AG04450 (cell line): Measurements from ENCODE around the gene GOLGA8N. TPM values are rescaled to one million over a fixed set of nuclear protein-coding genes. Genes with fewer than 3 reads are reported as not detected.
"Not testable (repeated sequence)": the region's sequence is repeated elsewhere in the genome, so short reads cannot be mapped to it uniquely, and the experiment has no call there.

Source experiments
- CTCF ChIA-PET: fragments of 300-600, 350-600 bp; formaldehyde crosslinking; extraction: SDS; loops from one replicate; lab custom pipeline; 2022; ENCODE audit warnings: antibody characterized with exemption, inconsistent platforms; lab: Charles Lee
- POLR2A ChIA-PET: fragments of 350-600 bp; formaldehyde crosslinking; extraction: SDS; loops from one replicate; lab custom pipeline; 2021; ENCODE audit warnings: antibody characterized with exemption, inconsistent platforms; lab: Yijun Ruan, JAX
- DNase-seq: peaks from one replicate; pipeline ENCODE4 v3.0.0-alpha.2; 2011; ENCODE audit warnings: low read depth, low spot score
- H3K27ac ChIP-seq: one replicate; pipeline ENCODE4 v1.5.1; 2012; ENCODE audit warnings: low read depth, low read length, control low read depth
- H3K27me3 ChIP-seq: one replicate; pipeline ENCODE4 v1.6.0; 2012; ENCODE audit warnings: low read length; ENCODE audit not compliant: control insufficient read depth, insufficient read depth
- H3K4me3 ChIP-seq: 2 replicates; pipeline ENCODE4 v1.5.1; 2011; ENCODE audit warnings: mild to moderate bottlenecking, low read depth, low read length, control low read depth
- H3K9me3 ChIP-seq: 2 replicates; pipeline ENCODE4 v1.5.1; 2012; ENCODE audit warnings: low read length; ENCODE audit not compliant: control insufficient read depth, insufficient read depth
- polyA minus RNA-seq: library from RNA; depleted of rRNA, polyadenylated mRNA; stranded (reverse); fragments of >200 nt; gene quantifications from 2 replicates; pipeline ENCODE4 v1.2.3, GENCODE V29; 2011; rRNA and poly(A)+ RNA removed
- polyA plus RNA-seq: library from polyadenylated mRNA; depleted of rRNA; stranded (reverse); fragments of >200 nt; gene quantifications from 2 replicates; pipeline ENCODE4 v1.2.3, GENCODE V29; 2011; rRNA removed

GOLGA8N gene
- 3.2 and 3.7 TPM in 2 replicates for polyA plus RNA-seq
- 4.1 and 6.1 TPM in 2 replicates for polyA minus RNA-seq

DNA sequence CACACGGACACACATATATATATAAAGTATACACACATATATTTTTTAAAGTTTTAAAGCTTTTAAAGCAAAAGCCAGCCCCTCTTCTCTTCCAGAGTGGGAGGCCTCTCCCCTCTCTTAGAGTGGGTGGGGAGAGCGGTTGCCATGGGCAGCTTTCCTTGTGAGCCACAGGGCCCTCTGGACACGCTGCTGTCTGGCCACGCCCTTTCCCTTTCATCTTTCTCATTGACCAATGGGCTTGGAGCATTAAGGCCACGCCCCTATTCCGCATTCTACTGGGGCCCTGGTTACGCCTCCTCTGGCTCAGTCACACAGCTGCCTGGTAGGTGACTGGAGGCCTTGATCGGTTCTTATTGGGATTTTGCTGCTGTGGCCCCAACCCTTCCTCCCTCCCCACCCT, at the start of gene GOLGA8N:
Gene GOLGA8N, plus strand, starts transcription at position 306 of the 400 bp plus-strand sequence.
- H3K27ac ChIP-seq, H3K4me3 ChIP-seq, H3K27me3 ChIP-seq, DNase-seq, H3K9me3 ChIP-seq, POLR2A ChIA-PET, CTCF ChIA-PET: not testable (repeated sequence)

- H3K4me3 ChIP-seq, H3K27ac ChIP-seq, POLR2A ChIA-PET: not testable (repeated sequence)
Observed at GRCh38 chr15:32543456-32543855, 49.8 kb upstream of the GOLGA8N start.

DNA sequence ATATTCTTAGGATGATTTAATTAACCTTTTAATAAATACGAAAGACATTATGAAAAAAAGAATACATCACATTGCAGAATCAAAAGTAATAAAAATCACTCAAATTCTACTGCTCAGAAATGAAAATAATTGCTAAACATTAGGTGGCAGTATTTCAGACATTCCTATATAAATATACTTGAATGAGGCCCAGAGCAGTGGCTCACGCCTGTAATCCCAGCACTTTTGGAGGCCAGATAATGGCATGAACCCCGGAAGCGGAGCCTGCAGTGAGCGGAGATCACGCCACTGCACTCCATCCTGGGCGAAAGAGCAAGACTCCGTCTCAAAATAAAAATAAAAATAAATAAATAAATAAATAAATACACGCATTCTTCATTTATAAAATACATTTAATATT, 48.1 kb upstream of the GOLGA8N start:
- H3K9me3 ChIP-seq, H3K27me3 ChIP-seq, DNase-seq, H3K27ac ChIP-seq, H3K4me3 ChIP-seq, CTCF ChIA-PET, POLR2A ChIA-PET: not testable (repeated sequence)

More at GRCh38 chr15:32543456-32543855, 49.8 kb upstream of the GOLGA8N start:
- H3K27me3 ChIP-seq, H3K9me3 ChIP-seq, DNase-seq, CTCF ChIA-PET: not testable (repeated sequence)

DNA sequence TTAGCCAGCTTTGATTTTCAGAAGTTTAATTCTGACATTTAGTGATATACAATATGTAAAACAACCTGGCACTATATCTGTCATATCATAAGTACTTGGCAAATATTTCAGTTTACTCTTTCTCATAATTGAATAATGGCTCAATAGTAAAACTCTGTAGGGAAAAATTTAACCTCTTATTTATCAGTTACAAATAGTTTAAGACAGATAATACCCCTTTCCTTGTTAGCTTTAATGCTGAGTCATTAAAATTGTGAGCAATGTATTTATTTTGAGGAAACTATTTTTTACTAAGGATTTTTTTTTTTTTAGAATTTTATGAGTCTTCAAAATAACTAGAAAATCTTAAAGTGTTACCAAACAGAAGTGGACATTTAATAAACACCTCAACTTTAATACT, 38.7 kb upstream of the GOLGA8N start:
- POLR2A ChIA-PET, H3K4me3 ChIP-seq, H3K27me3 ChIP-seq, CTCF ChIA-PET, DNase-seq, H3K9me3 ChIP-seq, H3K27ac ChIP-seq: not testable (repeated sequence)

- H3K4me3 ChIP-seq, H3K27ac ChIP-seq, H3K9me3 ChIP-seq, CTCF ChIA-PET, DNase-seq, H3K27me3 ChIP-seq, POLR2A ChIA-PET: not testable (repeated sequence)
Observed at GRCh38 chr15:32562198-32562597, 31.1 kb upstream of the GOLGA8N start.

DNA sequence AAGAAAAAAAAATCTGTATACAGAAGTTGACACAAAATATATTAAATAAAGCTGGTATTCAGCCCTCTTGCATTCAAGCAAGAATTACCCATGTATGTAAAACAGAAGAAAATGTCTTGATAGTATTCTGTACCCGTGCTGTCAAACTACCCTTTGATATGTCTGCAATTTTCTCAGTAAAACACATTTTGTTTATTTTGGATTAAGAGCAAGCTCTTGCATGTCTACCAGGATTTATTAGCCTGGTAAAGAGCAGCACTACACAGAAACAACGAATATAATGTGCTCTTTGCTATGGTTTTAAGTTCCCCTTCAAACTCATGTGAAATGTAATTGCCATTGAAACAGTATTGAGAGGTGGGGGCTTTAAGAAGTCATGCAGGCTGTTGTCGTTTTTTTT, 24.3 kb upstream of the GOLGA8N start:
- H3K27me3 ChIP-seq, H3K9me3 ChIP-seq, CTCF ChIA-PET, DNase-seq, H3K4me3 ChIP-seq, POLR2A ChIA-PET, H3K27ac ChIP-seq: not testable (repeated sequence)

DNA sequence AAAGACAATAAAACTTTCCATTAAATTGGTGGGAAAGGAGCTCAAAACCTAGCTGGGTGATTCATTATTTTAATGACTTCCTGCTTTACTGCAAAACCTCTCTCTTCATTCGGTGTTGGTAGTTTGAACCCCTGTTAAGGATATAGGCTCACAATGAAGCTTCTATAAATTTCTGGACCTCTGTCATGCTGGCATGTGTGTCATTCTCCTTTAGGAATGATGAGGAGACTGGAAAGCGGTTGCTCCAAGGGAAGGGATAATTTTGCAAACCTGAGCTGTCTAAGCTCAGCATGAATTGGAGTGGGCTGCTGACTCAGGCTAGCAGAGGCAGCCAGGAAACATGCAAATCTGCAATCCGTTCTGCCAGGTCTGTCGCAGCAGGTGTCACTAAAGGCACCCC, 14.8 kb upstream of the GOLGA8N start:
- H3K9me3 ChIP-seq, H3K4me3 ChIP-seq, H3K27me3 ChIP-seq, POLR2A ChIA-PET, CTCF ChIA-PET, DNase-seq, H3K27ac ChIP-seq: not testable (repeated sequence)

GRCh38 chr15:32585844-32586243, 7.4 kb upstream of the GOLGA8N start:
- H3K27me3 ChIP-seq, POLR2A ChIA-PET, H3K4me3 ChIP-seq, H3K9me3 ChIP-seq, DNase-seq, H3K27ac ChIP-seq, CTCF ChIA-PET: not testable (repeated sequence)

DNA sequence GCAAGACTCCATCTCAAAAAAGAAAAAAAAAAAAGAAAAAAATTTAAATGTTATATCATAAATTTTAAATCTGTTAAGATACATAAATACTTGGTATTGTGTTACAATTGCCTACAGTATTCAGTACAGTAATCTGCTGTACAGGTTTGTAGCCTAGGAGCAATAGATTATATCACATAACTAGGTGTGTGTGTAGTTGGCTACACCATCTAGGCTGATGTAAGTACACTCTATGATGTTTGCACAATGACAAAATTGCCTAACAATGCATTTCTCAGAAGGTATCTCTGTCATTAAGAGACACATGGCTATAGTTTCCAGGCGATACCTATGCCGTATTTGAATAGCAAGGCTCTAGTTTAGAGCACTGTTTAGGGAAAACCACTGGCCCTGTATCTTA, 16.3 kb downstream of the GOLGA8N start:
- CTCF ChIA-PET, H3K4me3 ChIP-seq, H3K27me3 ChIP-seq, POLR2A ChIA-PET, H3K27ac ChIP-seq, H3K9me3 ChIP-seq, DNase-seq: not testable (repeated sequence)
